Stimulated activated CD8-positive, alpha-beta memory T cell treated with anti-CD3 and anti-CD28 coated beads, Interleukin-2, amount 100 ng/mL, for 1 hour (primary cell): ENCODE data around the gene MSANTD2.

ENCODE experiments used
- DNase-seq, 2 donors: peaks; one replicate each; pipeline ENCODE4 v3.0.0-alpha.2; 2020; ENCODE audit warnings: low read depth in 2 of 2

MSANTD2 gene

DNA sequence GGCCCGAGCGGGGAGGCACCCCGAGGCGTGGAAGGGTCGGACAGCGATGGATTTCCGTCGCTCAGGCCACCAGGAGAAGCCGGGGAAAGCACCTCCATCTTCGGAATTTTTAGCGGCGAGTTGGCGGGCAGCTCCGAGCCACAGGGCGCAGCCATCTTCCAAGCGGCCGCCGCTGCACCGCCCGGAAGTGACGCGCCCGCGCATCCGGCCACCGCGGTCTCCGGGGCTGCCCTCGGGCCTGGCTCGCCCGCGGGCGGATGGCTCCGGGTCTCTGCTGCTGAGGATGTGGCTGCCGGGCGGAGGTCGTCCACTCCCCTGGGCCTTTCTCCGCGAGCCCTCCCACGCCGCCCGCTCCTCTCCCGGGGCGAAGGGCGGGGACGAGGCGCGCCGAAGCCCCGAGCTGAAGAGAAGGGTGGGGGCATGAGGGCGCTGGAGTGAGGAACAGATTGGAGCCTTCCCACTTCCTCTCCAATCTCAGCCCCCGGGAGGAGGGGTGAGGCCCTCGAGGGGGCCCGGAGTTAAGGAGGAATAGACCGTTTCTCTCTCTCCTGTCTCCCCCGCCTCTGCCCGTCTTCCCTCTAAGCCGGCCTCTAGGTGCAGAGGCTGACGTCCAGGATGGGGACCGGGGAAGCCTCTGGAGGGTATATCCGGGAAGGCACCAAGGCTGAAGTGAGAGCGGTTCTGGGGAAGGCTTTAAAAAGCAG is at the start of gene MSANTD2:
Gene MSANTD2 (minus strand): TSS at position 181 of the 704 bp plus-strand sequence. CDS start 26 bp downstream, at position 155.
- DNase-seq, result peak; percentile 61 to 64

DNA sequence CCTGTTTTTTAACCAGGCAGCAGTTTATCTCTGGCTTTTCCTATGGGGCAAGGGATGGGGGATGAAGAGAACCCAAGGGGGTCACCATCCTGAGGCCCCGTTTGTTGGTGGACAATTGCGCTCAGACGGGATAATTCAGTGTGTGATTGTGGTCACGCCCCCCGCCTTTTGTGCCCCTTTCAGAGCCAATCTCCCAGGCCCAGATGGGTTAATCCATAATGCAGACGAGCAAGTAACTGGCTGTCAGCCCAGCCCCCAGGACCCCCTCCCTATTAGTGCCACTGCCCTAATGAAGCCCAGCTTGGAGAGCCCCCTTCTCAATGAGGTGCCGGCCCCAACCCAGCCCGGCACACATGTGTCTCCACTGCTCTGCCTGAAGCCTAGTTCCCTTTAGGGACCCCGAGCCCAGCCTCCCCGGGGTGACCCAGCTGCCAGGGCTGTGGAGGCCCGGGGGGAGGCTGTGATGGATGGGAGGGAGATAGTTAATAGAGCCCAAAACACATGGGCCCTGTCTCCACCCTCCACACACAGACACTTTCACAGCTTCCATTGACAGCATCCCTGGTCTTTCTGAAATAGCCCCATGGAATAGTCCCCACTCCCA is 46.0 kb upstream of the MSANTD2 start:
- DNase-seq, result no peak

DNA sequence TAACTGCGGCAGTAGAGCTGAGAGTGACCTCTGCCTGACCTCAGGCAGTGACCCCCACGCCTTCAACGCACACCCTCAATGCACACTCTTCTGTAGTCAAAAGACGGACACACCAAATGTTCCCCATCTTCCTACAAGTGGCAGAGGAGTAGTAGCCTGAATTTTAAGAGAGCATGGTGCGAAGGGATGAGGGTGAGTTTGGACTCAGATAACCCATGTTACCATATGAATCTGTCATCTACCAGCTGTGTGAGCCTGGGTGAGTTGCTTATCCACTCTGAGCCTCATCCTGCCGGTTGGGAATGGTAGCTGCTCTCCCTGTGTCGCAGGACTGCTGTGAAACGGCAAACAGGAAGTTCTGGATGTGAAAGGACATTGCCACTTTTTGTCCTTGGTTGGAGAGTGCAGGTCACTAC is 44.5 kb upstream of the MSANTD2 start:
- no peak for DNase-seq

DNA sequence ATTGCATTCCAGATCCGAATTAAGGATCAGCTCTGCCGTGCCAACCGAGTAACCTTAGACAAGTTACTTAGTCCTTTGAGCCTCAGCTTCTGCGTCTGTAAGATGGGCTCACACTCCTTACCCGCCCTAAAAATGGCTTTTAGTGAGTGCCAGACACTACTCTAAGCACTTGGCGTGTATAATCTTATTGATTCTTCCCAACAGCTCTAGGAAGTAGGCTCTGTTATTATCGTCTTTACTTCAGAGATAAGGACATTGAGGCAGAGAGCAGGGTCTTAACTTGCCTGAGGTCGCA is 43.4 kb upstream of the MSANTD2 start:
- no peak for DNase-seq

DNA sequence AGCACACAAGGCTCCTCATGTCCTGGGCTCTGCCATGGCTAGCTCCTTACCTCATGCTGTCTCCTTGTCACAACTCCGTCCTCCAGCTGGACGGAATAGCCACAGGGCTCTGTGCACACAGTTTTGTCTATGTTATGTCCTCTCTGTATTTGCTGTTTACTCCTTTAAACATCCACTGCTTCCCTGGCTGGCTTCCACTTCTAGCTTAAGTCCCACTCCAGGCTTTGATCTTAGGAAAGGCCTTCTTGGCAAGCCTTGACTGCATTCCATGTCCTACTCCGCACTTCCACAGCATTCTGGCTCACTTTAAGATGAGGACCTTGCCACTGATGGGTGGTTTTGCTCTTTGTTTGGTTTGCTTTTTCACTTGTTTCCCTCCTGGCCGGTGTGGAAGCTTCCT is 42.1 kb upstream of the MSANTD2 start:
- DNase-seq, result no peak

DNA sequence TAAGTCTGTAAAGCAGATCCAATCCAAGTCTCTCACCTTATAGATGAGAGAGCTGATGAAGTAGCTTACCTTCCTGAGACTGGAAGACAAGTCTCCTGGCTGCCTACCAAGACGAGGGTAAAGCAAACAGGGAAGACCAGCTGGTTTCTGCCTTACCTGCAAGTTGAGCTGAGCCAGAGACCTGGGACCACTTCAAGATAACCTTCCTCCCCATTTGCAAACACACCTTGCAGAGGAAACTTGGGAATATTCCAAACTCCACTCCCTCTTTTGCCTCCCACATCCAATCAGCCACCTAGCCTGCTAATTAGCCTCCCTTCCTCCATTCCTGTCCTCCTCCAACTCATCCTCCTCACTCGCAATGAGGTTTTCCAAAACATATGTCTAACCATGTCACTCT is 41.6 kb upstream of the MSANTD2 start:
- DNase-seq, result no peak

DNA sequence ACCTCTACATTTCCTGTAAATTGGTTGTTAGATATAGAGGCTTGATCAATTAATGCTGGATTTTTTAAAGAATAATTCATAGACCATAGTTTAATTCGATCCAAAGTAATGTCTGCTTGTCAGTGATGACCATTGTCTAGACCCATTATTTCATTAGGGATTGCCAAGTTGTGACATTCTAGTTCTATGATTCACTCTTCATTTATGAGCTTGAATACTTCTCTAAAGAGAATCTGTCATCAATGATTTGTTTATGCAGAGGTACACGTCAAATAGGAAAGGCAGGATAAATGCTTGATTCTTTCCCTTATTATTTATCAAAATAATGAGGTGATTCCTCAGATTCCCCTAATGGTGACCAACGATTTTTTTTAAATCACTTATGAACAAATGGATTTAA is 41.0 kb upstream of the MSANTD2 start:
- DNase-seq, result no peak

DNA sequence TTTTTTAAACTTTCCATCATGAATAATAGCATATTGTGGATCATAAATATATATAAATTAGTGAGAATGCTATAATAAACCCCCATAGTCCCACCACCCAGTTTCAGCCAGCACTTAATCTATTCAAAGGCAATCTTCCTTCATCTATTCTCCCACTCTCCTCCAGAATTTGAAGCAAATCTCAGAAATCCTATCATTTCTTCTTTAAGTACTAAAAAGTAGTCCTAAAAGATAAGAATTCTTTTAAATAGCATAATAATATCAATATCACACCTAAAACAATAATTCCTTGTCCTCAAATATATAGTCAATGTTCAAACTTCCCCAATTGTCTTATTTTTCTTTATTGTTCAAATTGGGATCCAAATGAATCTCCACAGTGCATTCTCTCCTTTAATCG is 40.5 kb upstream of the MSANTD2 start:
- no peak for DNase-seq

DNA sequence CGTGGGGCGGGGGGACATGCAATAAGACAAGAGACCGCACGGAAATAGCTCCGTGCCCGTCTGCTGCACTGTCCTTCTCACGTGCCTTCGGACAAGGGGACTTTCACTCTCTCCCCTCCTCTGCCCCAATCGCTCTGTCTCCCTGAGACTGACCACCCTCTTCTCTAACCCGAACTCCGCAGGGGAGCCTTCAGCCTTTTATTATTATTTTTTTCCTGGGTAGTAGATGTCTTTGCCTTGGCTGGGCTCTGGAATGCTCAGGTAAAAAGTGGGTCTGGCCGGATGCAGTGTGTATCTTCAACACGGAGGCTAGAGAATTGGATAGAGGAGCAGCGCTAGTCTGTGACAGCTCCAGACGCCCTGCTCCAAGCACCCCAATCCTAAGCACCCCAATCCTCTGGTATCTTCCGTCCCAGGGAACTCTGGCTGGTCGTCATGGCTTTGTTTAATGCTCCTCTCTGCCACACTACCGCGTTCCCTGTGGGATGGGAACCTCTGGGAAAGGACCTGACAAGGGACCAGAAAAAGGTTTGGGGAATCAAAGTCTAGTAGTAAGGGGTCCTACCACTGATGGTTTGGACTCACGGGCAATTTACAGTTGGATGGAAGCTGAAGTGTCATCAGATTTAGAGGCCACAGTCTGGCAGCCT is 39.9 kb upstream of the MSANTD2 start:
- DNase-seq, result no peak

DNA sequence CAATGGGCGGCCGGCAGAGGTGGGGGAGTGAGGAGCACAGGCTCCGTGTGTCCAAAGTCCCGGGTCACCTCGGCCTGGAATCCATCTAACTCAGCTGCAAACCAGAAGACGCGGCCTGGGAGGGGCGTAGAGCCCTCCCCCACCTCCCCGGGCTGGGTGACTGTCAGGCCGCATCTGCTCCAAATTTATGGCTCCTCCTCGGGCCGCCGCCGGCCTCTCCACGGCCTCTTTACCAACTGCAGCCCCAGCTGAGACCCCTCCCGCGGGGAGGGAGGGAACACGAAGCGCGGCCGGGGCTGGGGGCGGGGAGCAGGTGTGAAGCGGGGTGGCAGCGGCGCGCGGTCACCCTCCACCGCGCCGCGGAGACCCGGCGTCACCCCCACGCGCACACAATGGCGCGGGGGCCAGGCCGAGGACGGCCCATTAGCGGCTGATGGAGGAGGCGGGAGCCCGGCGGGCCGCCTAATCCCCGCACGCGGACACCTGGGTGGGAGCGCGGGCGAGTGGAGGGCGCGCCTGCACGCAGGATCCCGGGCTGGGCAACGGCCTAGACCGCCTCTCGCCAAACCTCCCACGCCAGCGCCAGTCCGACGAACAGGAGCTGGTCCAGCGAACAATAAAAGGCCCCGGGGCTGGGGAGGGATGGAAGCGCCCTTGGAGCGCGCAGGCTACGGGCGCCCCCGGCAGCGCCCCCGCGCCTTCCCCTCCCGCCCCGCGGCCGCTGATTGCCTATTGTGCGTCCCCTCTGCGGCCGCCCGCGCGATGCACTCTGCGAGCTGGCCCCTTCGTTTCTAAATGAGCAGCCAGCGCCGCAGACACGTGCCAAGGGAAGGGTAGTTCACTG is 39.1 kb upstream of the MSANTD2 start:
- DNase-seq, result no peak

DNA sequence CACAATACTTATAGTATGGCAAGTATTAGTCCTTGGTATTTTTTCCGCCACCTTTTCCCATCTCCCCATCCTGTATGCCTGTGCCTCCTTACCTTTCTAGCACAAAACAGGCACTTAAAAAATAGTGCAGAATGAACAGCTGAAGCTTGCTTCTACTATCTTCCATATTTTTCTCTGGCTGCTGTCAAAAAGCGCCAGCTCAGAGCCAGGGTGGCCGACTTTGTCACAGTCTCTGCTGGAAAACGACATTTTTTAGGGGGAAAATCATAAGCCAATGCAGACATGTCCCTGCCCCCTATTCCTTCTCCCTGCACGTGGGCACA is 38.6 kb upstream of the MSANTD2 start:
- DNase-seq, result no peak

DNA sequence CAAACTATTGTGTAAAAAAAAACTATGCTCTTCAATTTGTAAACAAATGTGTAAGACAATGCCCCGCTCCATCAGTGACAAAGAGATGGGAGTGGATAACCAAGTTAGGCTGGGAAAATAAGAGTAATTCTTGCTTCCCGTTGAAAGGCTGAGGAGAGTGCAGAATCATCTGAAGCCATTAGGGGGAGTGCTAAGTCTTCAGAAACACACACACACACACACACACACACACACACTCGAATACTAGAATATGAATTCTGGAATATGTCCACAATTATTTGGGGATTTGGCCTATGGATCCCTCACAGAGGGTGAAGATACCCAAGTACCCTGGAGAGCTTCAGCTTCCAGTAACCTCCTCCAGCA is 37.3 kb upstream of the MSANTD2 start:
- DNase-seq, result no peak

DNA sequence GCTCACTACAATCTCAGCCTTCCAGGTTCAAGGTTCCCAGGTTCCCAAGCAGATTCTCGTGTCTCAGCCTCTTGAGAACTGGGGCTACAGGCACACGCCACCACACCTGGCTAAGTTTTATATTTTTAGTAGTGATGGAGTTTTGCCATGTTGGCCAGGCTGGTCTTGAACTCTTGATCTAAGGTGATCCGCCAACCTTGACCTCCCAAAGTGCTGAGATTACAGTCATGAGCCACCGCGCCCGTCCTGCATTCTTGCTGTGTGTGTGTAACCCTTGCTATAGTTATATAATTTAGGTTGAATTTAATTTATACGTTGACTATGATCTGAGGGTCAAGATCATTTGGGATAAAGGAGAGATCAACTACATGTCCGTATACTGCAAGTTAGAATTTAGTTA is 35.7 kb upstream of the MSANTD2 start:
- no peak for DNase-seq

DNA sequence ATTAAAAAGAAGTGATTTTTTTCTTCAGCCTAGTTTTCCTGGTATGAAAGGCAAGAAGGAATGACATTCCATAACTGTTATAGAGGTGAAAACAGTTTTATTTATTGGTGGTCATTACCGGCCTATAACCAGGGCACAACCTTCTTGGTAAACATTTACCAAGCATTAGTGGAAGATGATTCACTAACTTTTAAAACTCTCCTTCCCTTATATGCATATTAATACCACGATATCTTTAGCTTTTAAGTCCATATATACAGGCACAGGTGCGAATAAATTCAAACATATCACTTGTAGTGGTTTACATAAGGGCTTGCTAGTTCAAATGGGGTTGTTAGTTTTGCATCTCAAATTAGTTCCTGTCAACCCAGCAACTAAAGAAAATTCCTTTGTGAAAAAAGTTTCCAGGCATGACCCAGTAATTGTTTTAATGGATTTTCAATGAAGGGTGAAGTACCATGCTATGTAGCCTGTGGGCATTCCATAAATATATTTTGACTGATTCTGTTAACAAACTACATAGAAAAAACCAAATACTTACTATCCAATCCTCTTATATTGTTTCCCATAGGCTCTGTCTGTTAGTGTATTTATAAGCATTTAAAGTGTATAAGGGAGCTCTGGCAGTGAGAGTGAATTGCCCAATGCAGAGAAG is 34.4 kb upstream of the MSANTD2 start:
- DNase-seq, result no peak

DNA sequence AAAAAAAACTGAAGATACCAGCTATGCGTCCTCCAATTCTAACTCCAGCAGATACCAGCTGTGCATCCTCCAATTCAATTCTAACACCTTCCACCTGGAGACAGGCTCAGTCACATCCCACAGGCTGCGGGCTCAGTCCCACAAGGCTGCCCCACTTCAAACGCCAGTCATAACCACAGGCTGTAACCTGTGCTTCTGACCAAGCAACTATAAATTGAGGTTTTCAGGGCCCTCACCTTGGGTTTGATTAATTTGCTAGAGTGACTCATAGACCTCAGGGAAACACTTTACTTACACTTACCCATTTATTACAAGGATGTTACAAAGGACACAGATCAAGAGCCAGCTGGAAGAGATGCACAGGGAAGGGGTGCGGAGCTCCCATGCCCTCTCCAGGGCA is 32.4 kb upstream of the MSANTD2 start:
- no peak for DNase-seq

DNA sequence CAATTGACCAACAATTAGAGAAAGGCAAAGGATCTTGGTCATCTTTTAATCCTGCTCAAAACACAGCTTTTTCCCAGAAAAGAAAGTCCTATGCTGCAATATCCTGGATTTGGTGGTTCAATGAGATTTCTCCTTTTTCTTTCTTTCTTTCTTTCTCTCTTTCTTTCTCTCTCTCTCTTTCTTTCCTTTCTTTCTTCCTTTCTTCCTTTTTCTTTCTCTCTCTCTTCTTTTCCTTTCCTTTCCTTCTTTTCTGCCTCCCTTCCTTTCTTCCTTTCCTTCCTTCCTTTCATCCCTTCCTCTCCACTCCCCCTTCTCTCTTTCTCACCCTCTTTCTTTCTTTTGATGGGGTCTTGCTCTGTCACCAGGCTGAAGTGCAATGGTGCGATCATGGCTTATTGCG is 31.7 kb upstream of the MSANTD2 start:
- no peak for DNase-seq

DNA sequence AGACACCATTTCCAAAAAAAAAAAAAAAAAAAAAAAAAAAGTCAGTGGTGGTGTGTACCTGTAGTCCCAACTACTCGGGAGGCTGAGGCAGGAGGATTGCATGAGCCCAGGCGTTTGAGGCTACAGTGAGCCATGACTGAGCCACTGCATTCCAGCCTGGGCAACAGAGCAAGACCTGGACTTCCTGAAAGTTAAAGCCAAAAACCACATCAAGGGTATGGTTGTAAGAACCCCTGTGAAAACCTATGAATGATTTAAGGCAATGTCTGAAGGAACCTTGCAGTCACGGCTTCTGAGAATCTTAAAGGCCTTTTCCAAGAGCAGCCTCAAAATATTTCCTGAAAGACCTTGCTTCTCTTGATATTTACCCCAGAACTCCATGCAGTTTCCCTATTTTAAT is 30.5 kb upstream of the MSANTD2 start:
- no peak for DNase-seq

DNA sequence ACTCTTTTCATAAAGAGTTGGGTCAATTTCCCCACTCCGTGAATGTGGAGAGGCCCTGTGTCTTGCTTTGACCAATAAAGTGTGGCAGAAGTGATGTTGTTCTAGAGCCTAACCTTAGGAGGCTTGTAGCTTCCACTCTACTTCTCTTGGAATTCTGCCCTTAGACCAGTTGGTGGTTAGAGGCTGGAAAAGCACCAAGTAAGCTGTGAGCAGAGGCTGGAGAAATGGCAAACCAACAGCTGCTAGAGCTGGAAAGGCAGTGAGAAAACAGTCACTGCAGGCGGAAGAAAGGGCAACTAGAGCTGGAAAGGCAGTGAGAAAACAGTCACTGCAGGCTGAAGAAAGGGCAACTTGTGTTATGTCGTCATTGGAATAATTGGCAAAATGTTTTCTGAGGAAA is 29.8 kb upstream of the MSANTD2 start:
- no peak for DNase-seq

DNA sequence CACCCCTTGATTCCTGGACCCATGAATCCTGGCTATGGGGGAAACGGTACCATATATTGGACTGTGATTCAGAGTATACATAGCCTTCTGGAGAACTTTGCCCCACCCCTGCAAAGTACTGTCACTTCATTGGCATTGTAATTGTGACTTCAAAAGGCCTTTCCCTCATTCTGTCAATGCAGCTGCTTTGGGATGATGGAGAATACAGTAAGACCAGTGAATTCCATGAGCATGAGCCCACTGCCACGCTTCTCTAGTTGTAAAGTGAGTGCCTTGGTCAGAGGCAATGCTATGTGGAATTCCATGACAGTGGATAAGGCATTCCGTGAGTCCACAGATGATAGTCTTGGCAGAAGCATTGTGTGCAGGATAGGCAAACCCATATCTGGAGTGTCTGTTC is 25.7 kb upstream of the MSANTD2 start:
- no peak for DNase-seq

DNA sequence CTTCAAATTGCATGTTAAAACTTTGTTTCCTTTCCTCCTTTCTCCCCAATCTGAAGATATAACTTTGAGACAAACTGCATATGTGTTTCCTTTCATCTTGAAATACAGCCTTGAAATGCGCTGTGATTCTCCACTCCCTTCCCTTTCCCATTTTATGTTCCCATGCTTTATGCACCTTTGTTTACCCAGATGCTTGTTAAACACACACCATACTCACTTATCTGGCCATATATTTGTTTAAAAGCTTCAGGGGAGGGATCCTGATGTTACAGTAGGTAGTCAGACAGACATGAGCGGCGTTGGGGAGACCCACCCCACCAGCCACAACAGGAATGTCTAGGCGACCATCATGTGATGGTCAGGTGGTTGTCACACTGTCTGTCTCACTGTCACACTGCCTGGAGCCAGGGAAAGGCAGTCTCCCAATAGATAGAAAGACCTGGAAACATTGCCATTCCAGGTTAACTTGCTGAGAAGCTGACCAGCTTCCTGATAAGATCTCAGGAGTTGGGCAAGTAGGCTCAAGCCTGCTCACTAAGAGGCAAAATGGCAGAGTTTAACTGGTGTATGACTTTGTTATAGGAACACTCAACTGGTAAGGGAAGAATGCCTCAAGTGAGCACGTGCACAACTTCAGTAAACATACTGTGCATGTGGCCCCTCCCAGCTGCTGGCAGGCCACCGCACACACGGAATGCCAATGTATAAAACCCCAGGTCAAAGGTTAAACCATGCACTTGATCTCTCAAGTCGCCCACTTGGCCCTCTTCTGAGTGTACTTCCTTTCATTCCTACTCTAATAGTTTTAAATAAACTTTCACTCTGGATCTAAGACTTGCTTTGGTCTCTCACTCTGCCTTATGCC is 23.5 kb upstream of the MSANTD2 start:
- DNase-seq, result no peak

DNA sequence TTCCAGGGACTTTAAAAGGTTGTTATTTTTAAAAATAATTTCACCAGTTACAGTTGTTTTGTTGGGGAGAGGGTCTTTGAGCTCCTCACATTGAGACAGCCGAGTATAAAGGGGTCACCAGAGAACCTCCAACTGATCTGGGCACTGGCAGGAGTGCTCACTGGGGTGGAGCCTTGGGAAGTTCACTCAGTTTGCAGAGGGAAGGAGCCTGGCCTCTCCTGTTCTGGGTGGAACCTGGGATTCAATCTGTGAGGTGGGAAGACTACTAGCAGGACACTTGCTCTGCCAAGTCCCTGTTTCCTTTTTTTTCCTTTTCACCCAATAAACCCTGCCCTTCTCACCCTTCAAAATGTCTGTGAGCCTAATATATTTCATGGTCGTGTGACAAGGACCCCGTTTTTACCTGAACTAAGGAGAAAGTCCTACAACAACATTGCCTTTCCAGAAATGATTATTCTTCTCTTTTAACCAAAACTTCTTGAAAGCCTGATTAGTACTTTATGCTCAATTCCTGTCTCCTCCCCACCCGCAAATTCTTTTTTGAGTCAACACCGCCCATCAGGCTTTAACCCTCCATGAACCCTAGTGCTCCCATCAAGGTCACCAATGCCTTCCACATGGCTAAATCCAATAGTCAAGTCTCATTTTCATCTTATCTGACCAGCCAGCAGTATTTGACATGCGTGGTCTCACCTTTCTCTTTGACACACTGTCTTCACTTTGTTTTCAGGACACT is 22.0 kb upstream of the MSANTD2 start:
- no peak for DNase-seq
